Breast epithelium (tissue), 4 donors: ENCODE measurements around the gene FAM50B. TPM values are rescaled to one million over a fixed set of nuclear protein-coding genes. Genes with fewer than 3 reads are reported as not detected.

Experiments used
- DNase-seq, 2 donors: peaks; one replicate each; pipeline ENCODE4 v3.0.0-alpha.2; 2019; ENCODE audit warnings: low spot score in 2 of 2
- H3K27ac ChIP-seq, 2 donors: fragments of 200-600 bp; sonication (generic) in 1 of 2; one replicate each; pipeline ENCODE4 v1.5.1; 2016 to 2019; ENCODE audit warnings: mild to moderate bottlenecking in 1 of 2
- H3K27me3 ChIP-seq, 2 donors: fragments of 200-600 bp; sonication (generic) in 1 of 2; one replicate each; pipeline versions ENCODE4 v1.5.1 to v1.6.0; 2017 to 2019; ENCODE audit warnings: control low read depth in 1 of 2, mild to moderate bottlenecking in 1 of 2
- H3K36me3 ChIP-seq: fragments of 200-600 bp; one replicate; pipeline ENCODE4 v1.5.1; 2019
- H3K4me1 ChIP-seq, 2 donors: fragments of 200-600 bp; sonication (generic); one replicate each; pipeline ENCODE4 v1.5.1; 2016 to 2019; ENCODE audit warnings: control low read depth in 1 of 2
- H3K4me3 ChIP-seq, 3 donors: fragments of 200-600 bp; sonication (generic); 1 replicate in 2 of 3; 2 replicates in 1 of 3; pipeline ENCODE4 v1.5.1; 2016 to 2019; ENCODE audit warnings: mild to moderate bottlenecking in 3 of 3, moderate library complexity in 2 of 3
- H3K9me3 ChIP-seq, 2 donors: fragments of 200-600 bp; sonication (generic) in 1 of 2; one replicate each; pipeline ENCODE4 v1.5.1; 2016 to 2019; ENCODE audit warnings: control low read depth in 1 of 2
- POLR2A ChIP-seq: fragments of 450-650 bp; IDR thresholded peaks from one replicate; pipeline ENCODE4 v1.6.1; 2016; ENCODE audit warnings: antibody characterized with exemption, mild to moderate bottlenecking, moderate library complexity
- POLR2AphosphoS5 ChIP-seq, 3 donors: sonication (generic); formaldehyde crosslinking; IDR thresholded peaks; one replicate each; pipeline ENCODE4 v1.6.1; 2017; ENCODE audit warnings: antibody characterized with exemption in 3 of 3
- intact Hi-C: fragments of 100-400 bp; cut with DNase I; formaldehyde crosslinking; loops from one replicate; pipeline ENCODE4 v1.15.1; 2023; ENCODE audit warnings: low total_unique reads
- total RNA-seq, 3 donors: library from RNA; depleted of rRNA; stranded (reverse); fragments of >200 nt; gene quantifications; one replicate each; pipeline ENCODE4 v1.1.0, GENCODE V29; 2016
- TF ChIP-seq, protein P1 (sequence below), 3 donors: fragments of 450-650 bp; IDR thresholded peaks; one replicate each; pipeline ENCODE4 v1.5.1; 2016 to 2017; ENCODE audit warnings: antibody characterized with exemption in 3 of 3, mild to moderate bottlenecking in 3 of 3, moderate library complexity in 3 of 3

Gene FAM50B
- total RNA-seq, 3 donors from 2014 or later: 8.8 to 17.0 (median 9.3) TPM

DNA sequence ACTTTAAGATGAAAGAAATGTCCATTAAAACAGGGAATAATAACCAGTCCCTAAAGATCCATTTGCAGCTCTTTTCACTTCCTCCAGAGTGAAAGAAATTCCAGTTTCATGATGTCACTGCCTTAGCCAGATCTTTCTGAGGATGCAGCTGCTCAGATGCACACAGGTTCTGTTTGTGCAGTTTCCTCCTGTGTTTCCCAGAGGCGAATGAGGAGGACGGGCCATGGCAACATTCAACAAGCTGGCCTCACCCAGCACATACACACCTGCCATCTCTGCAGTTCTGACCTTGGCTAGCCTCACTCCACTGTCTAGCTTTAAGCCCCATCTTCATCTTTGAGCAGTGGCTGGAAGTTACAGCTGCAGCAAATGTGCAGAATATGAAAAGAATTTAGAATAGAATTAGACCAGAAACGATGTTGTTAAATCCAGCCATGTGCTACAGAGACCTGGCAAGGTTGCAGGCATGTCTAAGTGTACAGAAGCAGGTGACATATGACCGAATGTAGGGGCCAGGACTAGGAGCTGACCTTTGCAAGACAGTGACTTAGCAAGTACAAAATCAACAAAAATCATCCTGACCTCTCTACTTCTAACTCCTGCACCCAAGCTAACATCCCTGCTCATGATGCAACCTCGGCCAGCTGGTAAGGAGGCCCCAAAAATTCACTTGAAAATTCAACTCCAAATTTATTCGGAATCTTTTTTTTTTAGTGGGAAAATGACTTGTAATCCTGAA, 35.0 kb downstream of the FAM50B start:
- intact Hi-C loops: no loop called here
- Histone ChIP-seq H3K27me3 (no peaks in the 10 kb centered on the region), H3K36me3 (no peaks in the 10 kb centered on the region), H3K27ac (peak overlapping the region; percentile 14 to 64), H3K4me1 (peaks cover 0 to 5% of the 10 kb centered on the region in 2 donors), H3K9me3 (no peaks in the 10 kb centered on the region), H3K4me3 (no peak overlapping the region)
- no peak for DNase-seq
- TF ChIP-seq, protein P1, sequence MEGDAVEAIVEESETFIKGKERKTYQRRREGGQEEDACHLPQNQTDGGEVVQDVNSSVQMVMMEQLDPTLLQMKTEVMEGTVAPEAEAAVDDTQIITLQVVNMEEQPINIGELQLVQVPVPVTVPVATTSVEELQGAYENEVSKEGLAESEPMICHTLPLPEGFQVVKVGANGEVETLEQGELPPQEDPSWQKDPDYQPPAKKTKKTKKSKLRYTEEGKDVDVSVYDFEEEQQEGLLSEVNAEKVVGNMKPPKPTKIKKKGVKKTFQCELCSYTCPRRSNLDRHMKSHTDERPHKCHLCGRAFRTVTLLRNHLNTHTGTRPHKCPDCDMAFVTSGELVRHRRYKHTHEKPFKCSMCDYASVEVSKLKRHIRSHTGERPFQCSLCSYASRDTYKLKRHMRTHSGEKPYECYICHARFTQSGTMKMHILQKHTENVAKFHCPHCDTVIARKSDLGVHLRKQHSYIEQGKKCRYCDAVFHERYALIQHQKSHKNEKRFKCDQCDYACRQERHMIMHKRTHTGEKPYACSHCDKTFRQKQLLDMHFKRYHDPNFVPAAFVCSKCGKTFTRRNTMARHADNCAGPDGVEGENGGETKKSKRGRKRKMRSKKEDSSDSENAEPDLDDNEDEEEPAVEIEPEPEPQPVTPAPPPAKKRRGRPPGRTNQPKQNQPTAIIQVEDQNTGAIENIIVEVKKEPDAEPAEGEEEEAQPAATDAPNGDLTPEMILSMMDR (IDR thresholded peaks at IDR 0.05): no peak
- TF ChIP-seq POLR2A: no peak
- TF ChIP-seq POLR2AphosphoS5 (IDR thresholded peaks at IDR 0.05): no peak

DNA sequence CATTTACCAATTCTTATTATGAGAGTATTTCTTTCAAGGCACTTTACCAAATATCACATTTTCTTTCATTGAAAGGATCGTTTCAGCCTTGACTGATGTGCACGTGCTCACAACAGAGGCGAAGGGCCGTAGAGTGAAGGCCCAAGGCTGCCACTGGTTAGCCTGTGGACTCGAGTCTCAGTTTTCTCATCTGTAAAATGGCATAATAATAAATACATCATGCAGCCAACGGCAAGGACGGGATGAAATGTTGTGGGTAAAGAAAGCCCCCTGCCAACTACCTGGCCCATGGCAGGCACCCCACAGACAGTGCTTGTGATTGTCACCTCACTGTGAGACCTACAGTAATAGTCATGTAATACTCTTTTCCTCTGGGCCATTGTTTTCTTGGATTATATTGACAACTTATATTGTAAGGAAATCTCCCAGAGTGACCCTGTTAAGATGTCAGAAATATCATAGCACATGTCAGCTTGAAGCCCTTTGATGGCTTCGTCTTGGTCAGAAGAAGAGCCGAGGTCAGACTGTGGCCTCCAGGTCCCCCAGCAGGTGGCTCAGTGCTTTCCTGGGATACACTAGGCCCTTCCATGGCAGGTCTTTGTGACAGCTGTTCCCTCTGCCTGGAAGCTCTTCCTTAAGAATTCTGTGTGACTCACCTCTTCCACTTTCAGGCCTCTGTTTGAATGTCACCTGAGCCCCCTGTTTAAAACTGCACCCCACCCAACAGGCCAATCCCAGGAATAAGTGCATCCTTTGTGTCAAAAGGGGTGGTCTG, 36.3 kb downstream of the FAM50B start:
- Histone ChIP-seq H3K4me1 (peaks cover 0 to 5% of the 10 kb centered on the region in 2 donors), H3K4me3 (no peak overlapping the region), H3K36me3 (no peaks in the 10 kb centered on the region), H3K9me3 (no peaks in the 10 kb centered on the region), H3K27ac (no peak overlapping the region), H3K27me3 (no peaks in the 10 kb centered on the region)
- TF ChIP-seq, protein P1 (IDR thresholded peaks at IDR 0.05): no peak
- intact Hi-C loops: no loop called here
- no peak for DNase-seq

DNA sequence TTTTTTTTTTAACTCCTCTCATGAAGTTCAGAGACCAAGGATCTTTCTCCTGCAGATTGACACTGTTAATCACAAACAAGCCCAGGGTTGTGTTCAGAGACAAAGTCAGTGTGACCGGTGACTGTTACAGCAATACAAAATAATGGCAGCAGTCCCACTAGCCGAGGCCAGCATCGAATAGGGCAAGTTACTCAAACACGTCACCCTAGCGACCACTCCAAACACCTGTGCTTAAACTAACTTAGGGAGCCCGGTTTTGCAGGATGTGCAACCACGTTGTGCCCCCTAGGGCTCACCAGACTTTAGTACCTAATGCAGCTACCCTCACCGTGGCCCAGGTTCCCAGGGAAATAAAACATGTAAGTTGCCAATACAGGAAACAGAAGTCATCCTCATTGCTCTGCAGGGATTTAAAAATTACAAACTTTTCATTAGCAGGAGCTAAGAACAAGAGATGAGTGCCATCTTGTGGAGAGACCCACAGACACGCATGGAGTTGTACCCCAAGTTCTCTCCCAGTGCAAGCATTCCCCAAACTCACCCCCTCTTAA, 38.1 kb downstream of the FAM50B start:
- Histone ChIP-seq H3K27me3 (no peaks in the 10 kb centered on the region), H3K27ac (peak overlapping the region in 1 of 2 donors; percentile 28), H3K4me3 (no peak overlapping the region), H3K9me3 (no peaks in the 10 kb centered on the region), H3K36me3 (no peaks in the 10 kb centered on the region), H3K4me1 (peaks cover 0 to 5% of the 10 kb centered on the region in 2 donors)
- DNase-seq: no peak
- intact Hi-C loops: no loop called here
- TF ChIP-seq POLR2A (no peak), POLR2AphosphoS5 (IDR thresholded peaks at IDR 0.05) (no peak)
- TF ChIP-seq, protein P1 (IDR thresholded peaks at IDR 0.05): peak; percentile 19 to 53 (median 25)

DNA sequence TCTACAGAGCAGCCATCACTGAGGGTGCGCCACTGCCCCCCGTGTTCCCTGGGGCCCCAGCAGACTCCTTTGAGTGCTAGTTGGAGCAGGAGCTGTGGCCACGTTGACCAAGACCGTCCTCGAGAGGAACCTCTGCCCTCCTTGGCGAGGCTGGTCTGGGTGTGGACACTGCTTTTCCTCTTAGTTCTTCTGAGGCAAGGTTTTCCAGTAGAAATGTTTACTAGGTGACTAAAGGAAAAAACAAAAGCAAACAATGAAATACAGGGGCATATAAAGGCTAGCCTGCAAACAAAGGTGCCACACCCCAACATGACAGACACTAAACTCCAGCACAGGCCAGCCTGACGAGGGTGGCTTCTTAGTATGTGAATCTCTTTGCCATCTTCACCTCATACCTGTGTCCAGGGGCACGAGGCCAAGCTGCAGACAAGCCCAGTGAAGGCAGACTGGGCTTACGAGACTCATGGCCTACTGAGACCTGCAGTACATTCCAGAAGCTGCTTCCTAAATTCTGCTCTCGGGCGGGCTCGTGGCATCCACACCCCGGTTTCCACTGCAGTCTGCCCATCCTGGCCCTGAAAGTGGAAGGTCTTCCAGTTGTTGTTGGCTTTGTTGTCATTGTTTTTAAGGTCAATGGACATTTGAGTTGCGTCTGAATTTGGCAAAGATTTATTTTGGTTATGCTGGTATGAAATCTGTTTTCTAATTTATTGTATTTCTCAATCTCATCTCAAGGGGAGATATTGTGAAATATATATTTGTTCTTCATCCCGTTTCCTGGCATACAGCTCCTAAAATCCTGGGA, 39.2 kb downstream of the FAM50B start:
- no peak for DNase-seq
- Histone ChIP-seq H3K27me3 (no peaks in the 10 kb centered on the region), H3K9me3 (no peaks in the 10 kb centered on the region), H3K36me3 (no peaks in the 10 kb centered on the region), H3K4me1 (peaks cover 0 to 5% of the 10 kb centered on the region in 2 donors), H3K27ac (peak overlapping the region; percentile 11 to 70), H3K4me3 (no peak overlapping the region)
- no peak for TF ChIP-seq POLR2A
- TF ChIP-seq POLR2AphosphoS5 (IDR thresholded peaks at IDR 0.05): no peak
- TF ChIP-seq, protein P1 (IDR thresholded peaks at IDR 0.05): no peak
- intact Hi-C loops: no loop called here
